Glutamatergic neuron (in vitro differentiated cells): ENCODE measurements around the gene LITAF. TPM values are rescaled to one million over a fixed set of nuclear protein-coding genes. Genes with fewer than 3 reads are reported as not detected.
"Not testable (repeated sequence)": the region's sequence is repeated elsewhere in the genome, so short reads cannot be mapped to it uniquely, and the experiment has no call there.

Experiments used
- DNase-seq: peaks from one replicate; pipeline ENCODE4 v3.0.0; 2022
- H3K27ac Mint-ChIP-seq: one replicate; pipeline ENCODE4 v1.8.0; 2020; ENCODE audit warnings: mild to moderate bottlenecking, mixed read lengths, inconsistent platforms; ENCODE audit not compliant: unreplicated experiment
- H3K27me3 Mint-ChIP-seq: one replicate; pipeline ENCODE4 v1.8.0; 2020; ENCODE audit warnings: mild to moderate bottlenecking, moderate library complexity, mixed read lengths, inconsistent platforms; ENCODE audit not compliant: unreplicated experiment
- H3K36me3 Mint-ChIP-seq: one replicate; pipeline ENCODE4 v1.8.0; 2020; ENCODE audit warnings: mild to moderate bottlenecking, mixed read lengths, inconsistent platforms; ENCODE audit not compliant: unreplicated experiment
- H3K4me1 Mint-ChIP-seq: one replicate; pipeline ENCODE4 v1.8.0; 2020; ENCODE audit warnings: mild to moderate bottlenecking, low read depth, mixed read lengths, inconsistent platforms; ENCODE audit not compliant: unreplicated experiment
- H3K4me3 Mint-ChIP-seq: one replicate; pipeline ENCODE4 v1.8.0; 2020; ENCODE audit warnings: mild to moderate bottlenecking, mixed read lengths, inconsistent platforms; ENCODE audit not compliant: unreplicated experiment
- H3K9me3 Mint-ChIP-seq: one replicate; pipeline ENCODE4 v1.8.0; 2020; ENCODE audit warnings: mild to moderate bottlenecking, moderate library complexity, mixed read lengths, inconsistent platforms; ENCODE audit not compliant: unreplicated experiment
- total RNA-seq: library from RNA; stranded (reverse); fragmentation: NEBNext Ultra II Directional; extraction: Animal tissue kit (Norgen Biotek cat#: 25700); gene quantifications from one replicate; pipeline ENCODE4 v1.2.1, GENCODE V29; 2021; ENCODE audit not compliant: unreplicated experiment
- TF ChIP-seq, protein P1 (sequence below): fragments of 200-600 bp; sonication (generic); IDR thresholded peaks from one replicate; pipeline ENCODE4 v1.5.0; 2021; ENCODE audit not compliant: partially characterized antibody, unreplicated experiment

Gene LITAF
- total RNA-seq, 1 donor from 2014 or later, result 29.2 TPM

DNA sequence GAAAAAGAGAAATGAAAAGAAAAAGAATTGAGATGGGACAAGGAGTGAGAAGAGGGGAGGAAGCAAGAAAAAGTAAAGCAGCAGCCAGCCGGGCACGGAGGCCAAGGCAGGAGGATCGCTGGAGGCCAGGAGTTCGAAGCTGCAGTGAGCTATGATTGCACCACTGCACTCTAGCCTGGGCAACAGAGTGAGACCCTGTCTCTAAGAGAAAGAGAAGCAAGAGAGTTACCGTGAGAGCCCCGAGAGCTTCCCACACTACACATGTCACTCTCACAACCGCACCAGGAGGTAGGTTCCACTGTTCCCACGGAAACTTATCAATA is 18.8 kb upstream of the LITAF start:
- no peak overlapping the region for H3K4me3 Mint-ChIP-seq
- peaks cover 7% of the 10 kb centered on the region for H3K9me3 Mint-ChIP-seq
- peaks cover 22% of the 10 kb centered on the region for H3K4me1 Mint-ChIP-seq
- no peak for DNase-seq
- TF ChIP-seq, protein P1, sequence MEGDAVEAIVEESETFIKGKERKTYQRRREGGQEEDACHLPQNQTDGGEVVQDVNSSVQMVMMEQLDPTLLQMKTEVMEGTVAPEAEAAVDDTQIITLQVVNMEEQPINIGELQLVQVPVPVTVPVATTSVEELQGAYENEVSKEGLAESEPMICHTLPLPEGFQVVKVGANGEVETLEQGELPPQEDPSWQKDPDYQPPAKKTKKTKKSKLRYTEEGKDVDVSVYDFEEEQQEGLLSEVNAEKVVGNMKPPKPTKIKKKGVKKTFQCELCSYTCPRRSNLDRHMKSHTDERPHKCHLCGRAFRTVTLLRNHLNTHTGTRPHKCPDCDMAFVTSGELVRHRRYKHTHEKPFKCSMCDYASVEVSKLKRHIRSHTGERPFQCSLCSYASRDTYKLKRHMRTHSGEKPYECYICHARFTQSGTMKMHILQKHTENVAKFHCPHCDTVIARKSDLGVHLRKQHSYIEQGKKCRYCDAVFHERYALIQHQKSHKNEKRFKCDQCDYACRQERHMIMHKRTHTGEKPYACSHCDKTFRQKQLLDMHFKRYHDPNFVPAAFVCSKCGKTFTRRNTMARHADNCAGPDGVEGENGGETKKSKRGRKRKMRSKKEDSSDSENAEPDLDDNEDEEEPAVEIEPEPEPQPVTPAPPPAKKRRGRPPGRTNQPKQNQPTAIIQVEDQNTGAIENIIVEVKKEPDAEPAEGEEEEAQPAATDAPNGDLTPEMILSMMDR, result no peak
- H3K36me3 Mint-ChIP-seq, result no peaks in the 10 kb centered on the region
- H3K27ac Mint-ChIP-seq, result no peak overlapping the region
- H3K27me3 Mint-ChIP-seq, result peaks cover 5% of the 10 kb centered on the region

- Mint-ChIP-seq H3K36me3 (no peaks in the 10 kb centered on the region), H3K4me3 (no peak overlapping the region)
Observed at GRCh38 chr16:11604783-11605563, 18.3 kb upstream of the LITAF start.

GRCh38 chr16:11604296-11604695 is 17.6 kb upstream of the LITAF start:
- H3K9me3 Mint-ChIP-seq, DNase-seq, H3K4me3 Mint-ChIP-seq, H3K27ac Mint-ChIP-seq, H3K36me3 Mint-ChIP-seq, H3K27me3 Mint-ChIP-seq: not testable (repeated sequence)
- H3K4me1 Mint-ChIP-seq, result peaks cover 10% of the 10 kb centered on the region

More at GRCh38 chr16:11604783-11605563, 18.3 kb upstream of the LITAF start:
- peaks cover 7% of the 10 kb centered on the region for H3K9me3 Mint-ChIP-seq
- H3K27me3 Mint-ChIP-seq, result peaks cover 5% of the 10 kb centered on the region
- DNase-seq, result no peak
- TF ChIP-seq, protein P1, result no peak
- peaks cover 17% of the 10 kb centered on the region for H3K4me1 Mint-ChIP-seq
- H3K27ac Mint-ChIP-seq, result no peak overlapping the region

- Mint-ChIP-seq H3K27ac (no peak overlapping the region), H3K4me1 (peaks cover 7% of the 10 kb centered on the region), H3K27me3 (peaks cover 3% of the 10 kb centered on the region), H3K4me3 (no peak overlapping the region), H3K36me3 (no peaks in the 10 kb centered on the region), H3K9me3 (peaks cover 4% of the 10 kb centered on the region)
- TF ChIP-seq, protein P1, result no peak
- no peak for DNase-seq
Observed at GRCh38 chr16:11603331-11603750, 16.6 kb upstream of the LITAF start.

DNA sequence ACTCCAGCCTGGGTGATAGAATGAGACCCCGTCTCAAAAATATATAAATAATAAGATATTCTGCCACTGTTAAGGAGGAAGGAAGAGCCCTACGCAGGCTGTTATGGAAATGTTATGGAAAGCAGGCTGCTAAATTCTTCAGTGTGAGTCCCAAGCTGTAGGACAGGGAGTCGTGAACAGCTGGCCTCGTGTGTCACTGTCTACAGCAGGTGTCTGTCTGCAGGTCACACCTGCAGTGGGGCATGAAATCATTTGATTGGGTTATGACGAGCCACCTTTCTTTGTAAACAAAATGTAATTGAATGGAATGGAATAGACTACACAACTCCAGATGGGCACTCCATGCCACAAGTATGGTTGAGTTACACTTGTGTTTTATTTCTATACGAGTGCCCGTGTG is 15.6 kb upstream of the LITAF start:
- Mint-ChIP-seq H3K27ac (no peak overlapping the region), H3K36me3 (no peaks in the 10 kb centered on the region), H3K4me3 (no peak overlapping the region), H3K4me1 (peaks cover 3% of the 10 kb centered on the region), H3K9me3 (peaks cover 4% of the 10 kb centered on the region), H3K27me3 (peaks cover 3% of the 10 kb centered on the region)
- TF ChIP-seq, protein P1, result no peak
- DNase-seq, result no peak
